ENCODE results near the gene PLCH1.

The PLCH1 gene

GRCh38 chr3:155327430-155327829 is 417.4 kb downstream of the PLCH1 start:
- DNase-seq, result no peak

GRCh38 chr3:155326901-155327300 is 418.0 kb downstream of the PLCH1 start:
- no peak for DNase-seq

- DNase-seq, result no peak
These were observed 418.6 kb downstream of the PLCH1 start for GRCh38 chr3:155326244-155326643.

All from right forelimb (tissue), 1 donor.